ENCODE measurements around the gene SDCCAG8.

SDCCAG8 gene

GRCh38 chr1:243253926-243254232 is 2.0 kb upstream of the SDCCAG8 start (continued):
- no peak for TF ChIP-seq ZNF211 (tag by site-specific recombination; IDR thresholded peaks at IDR 0.05; ENCODE audit: low read depth)
- TF ChIP-seq ZNF426 (tag by site-specific recombination; IDR thresholded peaks at IDR 0.05) = no peak
- TF ChIP-seq ZNF292 (tag by site-specific recombination; IDR thresholded peaks at IDR 0.05; ENCODE audit: borderline replicate concordance, low read depth) = no peak
- TF ChIP-seq ZSCAN23 (tag by site-specific recombination; IDR thresholded peaks at IDR 0.05) = 0 out of 2 replicates have a peak, but pooled peaks have one; percentile 36

- H3K4me3 ChIP-seq (ENCODE audit: low read depth, low read length) = peak overlapping the region; percentile 66
- ChIA-PET POLR2A (interaction anchor here (1.0 to 2.3 kb wide), 7 partner anchors 19 to 1406 kb away, joined by 3 to 9 read pairs (median 7); partner anchors contain the start of gene EXO1), CTCF (interaction anchor here (0.5 to 1.6 kb wide), 4 partner anchors 22 to 942 kb away, joined by 3 to 6 read pairs (median 3); no protein-coding TSS in a partner anchor)
- H3K9me3 ChIP-seq (ENCODE audit: control insufficient read depth, insufficient read depth, low read depth, low read length) = no peaks in the 10 kb centered on the region
- H3K27ac ChIP-seq (ENCODE audit: extremely low read depth, low read depth, low read length) = peak overlapping the region; percentile 89
- H3K4me1 ChIP-seq (ENCODE audit: control insufficient read depth, insufficient read depth, low read length) = peaks cover 14% of the 10 kb centered on the region
- H3K36me3 ChIP-seq (ENCODE audit: control insufficient read depth in 2 of 2, insufficient read depth in 1 of 2, low read length in 2 of 2) = no peaks in the 10 kb centered on the region
- peak; percentile 71 for TF ChIP-seq PRDM10 (tag by site-specific recombination; IDR thresholded peaks at IDR 0.05)
- no peak for TF ChIP-seq ZBTB7A (tag by site-specific recombination; IDR thresholded peaks at IDR 0.05; ENCODE audit: low read depth)
- peak; percentile 72 for TF ChIP-seq ZNF24 (tag by site-specific recombination; IDR thresholded peaks at IDR 0.05)
- TF ChIP-seq ZNF701 (tag by site-specific recombination; IDR thresholded peaks at IDR 0.05) = no peak
- no peak for TF ChIP-seq ZNF266 (tag by site-specific recombination; IDR thresholded peaks at IDR 0.05; ENCODE audit: low read depth)
- no peak for TF ChIP-seq ZSCAN30 (tag by site-specific recombination; IDR thresholded peaks at IDR 0.05)
- no peak for TF ChIP-seq SCRT2 (tag by site-specific recombination; IDR thresholded peaks at IDR 0.05)
- TF ChIP-seq, protein P1, sequence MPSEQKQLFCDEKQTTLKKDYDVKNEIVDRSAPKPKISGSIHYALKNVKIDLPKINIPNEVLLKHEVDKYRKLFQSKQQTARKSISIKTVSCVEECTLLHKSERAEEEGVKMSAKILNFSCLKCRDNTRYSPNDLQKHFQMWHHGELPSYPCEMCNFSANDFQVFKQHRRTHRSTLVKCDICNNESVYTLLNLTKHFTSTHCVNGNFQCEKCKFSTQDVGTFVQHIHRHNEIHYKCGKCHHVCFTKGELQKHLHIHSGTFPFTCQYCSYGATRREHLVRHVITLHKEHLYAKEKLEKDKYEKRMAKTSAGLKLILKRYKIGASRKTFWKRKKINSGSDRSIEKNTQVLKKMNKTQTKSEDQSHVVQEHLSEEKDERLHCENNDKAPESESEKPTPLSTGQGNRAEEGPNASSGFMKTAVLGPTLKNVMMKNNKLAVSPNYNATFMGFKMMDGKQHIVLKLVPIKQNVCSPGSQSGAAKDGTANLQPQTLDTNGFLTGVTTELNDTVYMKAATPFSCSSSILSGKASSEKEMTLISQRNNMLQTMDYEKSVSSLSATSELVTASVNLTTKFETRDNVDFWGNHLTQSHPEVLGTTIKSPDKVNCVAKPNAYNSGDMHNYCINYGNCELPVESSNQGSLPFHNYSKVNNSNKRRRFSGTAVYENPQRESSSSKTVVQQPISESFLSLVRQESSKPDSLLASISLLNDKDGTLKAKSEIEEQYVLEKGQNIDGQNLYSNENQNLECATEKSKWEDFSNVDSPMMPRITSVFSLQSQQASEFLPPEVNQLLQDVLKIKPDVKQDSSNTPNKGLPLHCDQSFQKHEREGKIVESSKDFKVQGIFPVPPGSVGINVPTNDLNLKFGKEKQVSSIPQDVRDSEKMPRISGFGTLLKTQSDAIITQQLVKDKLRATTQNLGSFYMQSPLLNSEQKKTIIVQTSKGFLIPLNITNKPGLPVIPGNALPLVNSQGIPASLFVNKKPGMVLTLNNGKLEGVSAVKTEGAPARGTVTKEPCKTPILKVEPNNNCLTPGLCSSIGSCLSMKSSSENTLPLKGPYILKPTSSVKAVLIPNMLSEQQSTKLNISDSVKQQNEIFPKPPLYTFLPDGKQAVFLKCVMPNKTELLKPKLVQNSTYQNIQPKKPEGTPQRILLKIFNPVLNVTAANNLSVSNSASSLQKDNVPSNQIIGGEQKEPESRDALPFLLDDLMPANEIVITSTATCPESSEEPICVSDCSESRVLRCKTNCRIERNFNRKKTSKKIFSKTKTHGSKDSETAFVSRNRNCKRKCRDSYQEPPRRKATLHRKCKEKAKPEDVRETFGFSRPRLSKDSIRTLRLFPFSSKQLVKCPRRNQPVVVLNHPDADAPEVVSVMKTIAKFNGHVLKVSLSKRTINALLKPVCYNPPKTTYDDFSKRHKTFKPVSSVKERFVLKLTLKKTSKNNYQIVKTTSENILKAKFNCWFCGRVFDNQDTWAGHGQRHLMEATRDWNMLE (tag by site-specific recombination; conservative IDR thresholded peaks at IDR 0.05; ENCODE audit: low read depth) = peak; percentile 70
- TF ChIP-seq ZNF776 (tag by site-specific recombination; IDR thresholded peaks at IDR 0.05; ENCODE audit: borderline replicate concordance) = no peak
- 0 out of 2 replicates have a peak, but pooled peaks have one; percentile 12 for TF ChIP-seq ZNF121 (tag by site-specific recombination; IDR thresholded peaks at IDR 0.05)
- no peak for TF ChIP-seq ZNF626 (tag by site-specific recombination; IDR thresholded peaks at IDR 0.05)
- no peak for TF ChIP-seq GLI2 (tag by site-specific recombination; IDR thresholded peaks at IDR 0.05; ENCODE audit: borderline replicate concordance, low read depth)
- TF ChIP-seq, protein P2, sequence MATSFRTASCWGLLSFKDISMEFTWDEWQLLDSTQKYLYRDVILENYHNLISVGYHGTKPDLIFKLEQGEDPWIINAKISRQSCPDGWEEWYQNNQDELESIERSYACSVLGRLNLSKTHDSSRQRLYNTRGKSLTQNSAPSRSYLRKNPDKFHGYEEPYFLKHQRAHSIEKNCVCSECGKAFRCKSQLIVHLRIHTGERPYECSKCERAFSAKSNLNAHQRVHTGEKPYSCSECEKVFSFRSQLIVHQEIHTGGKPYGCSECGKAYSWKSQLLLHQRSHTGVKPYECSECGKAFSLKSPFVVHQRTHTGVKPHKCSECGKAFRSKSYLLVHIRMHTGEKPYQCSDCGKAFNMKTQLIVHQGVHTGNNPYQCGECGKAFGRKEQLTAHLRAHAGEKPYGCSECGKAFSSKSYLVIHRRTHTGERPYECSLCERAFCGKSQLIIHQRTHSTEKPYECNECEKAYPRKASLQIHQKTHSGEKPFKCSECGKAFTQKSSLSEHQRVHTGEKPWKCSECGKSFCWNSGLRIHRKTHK (tag by site-specific recombination; IDR thresholded peaks at IDR 0.05) = no peak
- no peak for TF ChIP-seq ZNF585B (tag by site-specific recombination; IDR thresholded peaks at IDR 0.05)
- no peak for TF ChIP-seq ZSCAN16 (tag by site-specific recombination; IDR thresholded peaks at IDR 0.05)
- peak; percentile 73 for TF ChIP-seq SP2 (tag by site-specific recombination; IDR thresholded peaks at IDR 0.05)
- TF ChIP-seq, protein P3, sequence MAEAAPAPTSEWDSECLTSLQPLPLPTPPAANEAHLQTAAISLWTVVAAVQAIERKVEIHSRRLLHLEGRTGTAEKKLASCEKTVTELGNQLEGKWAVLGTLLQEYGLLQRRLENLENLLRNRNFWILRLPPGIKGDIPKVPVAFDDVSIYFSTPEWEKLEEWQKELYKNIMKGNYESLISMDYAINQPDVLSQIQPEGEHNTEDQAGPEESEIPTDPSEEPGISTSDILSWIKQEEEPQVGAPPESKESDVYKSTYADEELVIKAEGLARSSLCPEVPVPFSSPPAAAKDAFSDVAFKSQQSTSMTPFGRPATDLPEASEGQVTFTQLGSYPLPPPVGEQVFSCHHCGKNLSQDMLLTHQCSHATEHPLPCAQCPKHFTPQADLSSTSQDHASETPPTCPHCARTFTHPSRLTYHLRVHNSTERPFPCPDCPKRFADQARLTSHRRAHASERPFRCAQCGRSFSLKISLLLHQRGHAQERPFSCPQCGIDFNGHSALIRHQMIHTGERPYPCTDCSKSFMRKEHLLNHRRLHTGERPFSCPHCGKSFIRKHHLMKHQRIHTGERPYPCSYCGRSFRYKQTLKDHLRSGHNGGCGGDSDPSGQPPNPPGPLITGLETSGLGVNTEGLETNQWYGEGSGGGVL (tag by site-specific recombination; IDR thresholded peaks at IDR 0.05) = peak; percentile 79
- TF ChIP-seq, protein P4, sequence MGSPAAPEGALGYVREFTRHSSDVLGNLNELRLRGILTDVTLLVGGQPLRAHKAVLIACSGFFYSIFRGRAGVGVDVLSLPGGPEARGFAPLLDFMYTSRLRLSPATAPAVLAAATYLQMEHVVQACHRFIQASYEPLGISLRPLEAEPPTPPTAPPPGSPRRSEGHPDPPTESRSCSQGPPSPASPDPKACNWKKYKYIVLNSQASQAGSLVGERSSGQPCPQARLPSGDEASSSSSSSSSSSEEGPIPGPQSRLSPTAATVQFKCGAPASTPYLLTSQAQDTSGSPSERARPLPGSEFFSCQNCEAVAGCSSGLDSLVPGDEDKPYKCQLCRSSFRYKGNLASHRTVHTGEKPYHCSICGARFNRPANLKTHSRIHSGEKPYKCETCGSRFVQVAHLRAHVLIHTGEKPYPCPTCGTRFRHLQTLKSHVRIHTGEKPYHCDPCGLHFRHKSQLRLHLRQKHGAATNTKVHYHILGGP (tag by site-specific recombination; IDR thresholded peaks at IDR 0.05) = no peak
Measured at GRCh38 chr1:243254233-243254926, 1.5 kb upstream of the SDCCAG8 start.

All from HEK293 (cell line).